ENCODE measurements around the gene OR2AT4. TPM values are rescaled to one million over a fixed set of nuclear protein-coding genes. Genes with fewer than 3 reads are reported as not detected.
A peak's percentile ranks its signal among the peaks of the same experiment; 100 is the strongest.

The OR2AT4 gene
- total and polyA plus RNA-seq, 2 of the 8 experiments (the other 6 are each of a cell fraction or from before 2014, with no cell fraction given) = not detected

DNA sequence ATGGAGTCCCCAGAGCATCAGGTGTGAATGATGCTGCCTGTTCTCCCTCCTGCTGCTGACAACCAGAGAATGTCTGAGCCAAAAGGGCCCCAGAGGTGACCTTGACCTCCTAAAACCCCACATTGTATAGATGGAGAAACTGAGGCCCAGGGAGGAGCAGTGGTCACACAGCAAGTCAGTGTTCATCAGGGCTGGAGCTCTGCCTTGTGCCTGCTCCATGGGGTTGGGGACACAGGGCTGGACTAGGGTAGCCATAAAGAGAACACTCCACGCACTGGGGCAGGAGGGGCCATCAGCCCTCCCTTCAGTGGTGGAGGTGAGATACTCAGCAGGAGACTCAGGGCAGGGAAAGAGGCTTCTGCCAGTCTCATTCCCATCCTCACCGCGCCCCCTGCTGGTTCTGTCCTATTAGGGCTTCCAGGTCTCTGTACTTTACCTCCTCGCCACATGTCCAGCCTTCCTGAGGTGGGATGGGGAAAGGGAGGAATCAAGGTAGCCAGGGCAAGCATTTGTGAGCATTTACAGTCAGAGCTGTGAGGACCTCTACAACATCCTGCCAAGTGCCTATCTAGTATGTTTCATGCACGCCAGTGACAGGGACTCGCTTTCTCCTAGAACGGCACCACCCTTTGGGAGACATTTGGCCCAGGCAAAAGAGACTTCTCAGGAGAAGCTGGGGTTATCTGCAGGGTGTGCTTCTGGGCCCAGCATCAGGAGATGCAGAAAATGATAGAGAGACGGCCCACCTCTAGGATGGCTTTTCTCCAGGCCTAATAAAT lies 64.7 kb downstream of the OR2AT4 start:
- ChIA-PET POLR2A (ENCODE audit: partially characterized antibody) (interaction anchor here (1.6 kb wide), 1 partner anchor 43 kb away, joined by 4 read pairs; the partner anchor contains the start of gene NEU3), CTCF (ENCODE audit: partially characterized antibody) (interaction anchor here (0.6 to 8.9 kb wide), 33 partner anchors 9 to 619 kb away, joined by 3 to 108 read pairs (median 4); no protein-coding TSS in a partner anchor)
- Histone ChIP-seq H3K18ac (ENCODE audit: extremely low read depth, low read length) (no peak overlapping the region), H3K27me3 (replicated peaks in 1 of 4; ENCODE audit: control insufficient read depth in 3 of 4, extremely low read depth in 1 of 4, insufficient read depth in 3 of 4, low read length in 3 of 4) (no peaks in the 10 kb centered on the region), H3K56ac (replicated peaks; ENCODE audit: insufficient read length, low read depth, low read length) (no peak overlapping the region), H4K8ac (ENCODE audit: extremely low read depth, insufficient read depth, low read length) (no peak overlapping the region), H3K27ac (ENCODE audit: low read depth, low read length) (no peak overlapping the region), H3K14ac (ENCODE audit: insufficient read length) (no peak overlapping the region), H3K9ac (replicated peaks in 1 of 4; ENCODE audit: extremely low read depth in 1 of 4, low read depth in 3 of 4, low read length in 3 of 4) (no peak overlapping the region), H2BK12ac (ENCODE audit: low read depth, low read length) (no peak overlapping the region), H2BK15ac (ENCODE audit: low read length) (no peak overlapping the region; the same call in none of the 2 replicates), H3K79me1 (ENCODE audit: low read depth, low read length) (no peaks in the 10 kb centered on the region), H4K91ac (replicated peaks; ENCODE audit: insufficient read length, low read length) (no peak overlapping the region), H3K9me3 (ENCODE audit: insufficient read depth in 2 of 2, low read depth in 1 of 2, low read length in 1 of 2) (no peaks in the 10 kb centered on the region), H2AFZ (ENCODE audit: low read length) (no peak overlapping the region), H3K36me3 (ENCODE audit: control insufficient read depth in 2 of 4, insufficient read depth in 4 of 4, low read length in 3 of 4) (no peaks in the 10 kb centered on the region), H2BK120ac (replicated peaks; ENCODE audit: low read depth, low read length) (no peak overlapping the region), H3K79me2 (ENCODE audit: control insufficient read depth in 1 of 2, insufficient read depth in 2 of 2, low read length in 2 of 2) (no peaks in the 10 kb centered on the region), H3K4me3 (ENCODE audit: extremely low read depth in 1 of 4, insufficient read depth in 2 of 4, low read depth in 3 of 4, low read length in 4 of 4) (no peak overlapping the region), H2BK5ac (ENCODE audit: low read depth, low read length) (no peak overlapping the region), H2BK20ac (ENCODE audit: low read length) (no peak overlapping the region), H4K20me1 (replicated peaks in 1 of 2; ENCODE audit: control insufficient read depth in 1 of 2, insufficient read depth in 2 of 2, low read length in 2 of 2) (no peaks in the 10 kb centered on the region), H3K4me1 (replicated peaks in 1 of 4; ENCODE audit: control insufficient read depth in 3 of 4, insufficient read depth in 4 of 4, low read length in 3 of 4) (0 out of 7 replicates have a peak, but pooled peaks cover 0 to 2% (median 0%) of the 10 kb centered on the region in 4 experiments), H3K23me2 (ENCODE audit: low read depth, low read length) (peaks cover 2% of the 10 kb centered on the region), H2AK5ac (ENCODE audit: low read depth, low read length) (no peak overlapping the region), H3K4me2 (ENCODE audit: insufficient read depth in 1 of 2, low read depth in 2 of 2, low read length in 2 of 2) (no peak overlapping the region), H4K5ac (ENCODE audit: insufficient read length, low read depth, low read length) (no peak overlapping the region), H3K23ac (ENCODE audit: insufficient read length) (no peak overlapping the region), H3K4ac (replicated peaks; ENCODE audit: insufficient read length, low read depth, low read length) (no peak overlapping the region)
- no peak for FAIRE-seq
- WGBS, 2 experiments (ENCODE audit: extremely low coverage in 1 of 2, insufficient coverage in 1 of 2, insufficient read length in 1 of 2, insufficient replicate concordance in 2 of 2, low coverage in 1 of 2, low lambda C conversion rate in 2 of 2, missing lambda C conversion rate in 1 of 2) = 63% methylated on average over 8 of the region's 8 CpGs; no CpG with 5 or more reads in 1 of the 2 experiments
- DNase-seq (ENCODE audit: low read depth in 1 of 2, low spot score in 2 of 2) = peak; percentile 39 to 93
- TF ChIP-seq SP1 (IDR thresholded peaks at IDR 0.05; ENCODE audit: low read depth, low read length) (no peak), EGR1 (IDR thresholded peaks at IDR 0.05; ENCODE audit: borderline replicate concordance, low read depth, low read length) (no peak), KDM1A (IDR thresholded peaks at IDR 0.05; ENCODE audit: borderline replicate concordance, low read length) (no peak), EZH2 (IDR thresholded peaks at IDR 0.05; ENCODE audit: low read depth, low read length, severe bottlenecking) (no peak), TEAD4 (IDR thresholded peaks at IDR 0.05; ENCODE audit: low read depth, low read length) (0 out of 2 replicates have a peak, but pooled peaks have one; percentile 20), TAF1 (IDR thresholded peaks at IDR 0.05; ENCODE audit: low read depth, low read length) (no peak)
- TF ChIP-seq, protein P1, sequence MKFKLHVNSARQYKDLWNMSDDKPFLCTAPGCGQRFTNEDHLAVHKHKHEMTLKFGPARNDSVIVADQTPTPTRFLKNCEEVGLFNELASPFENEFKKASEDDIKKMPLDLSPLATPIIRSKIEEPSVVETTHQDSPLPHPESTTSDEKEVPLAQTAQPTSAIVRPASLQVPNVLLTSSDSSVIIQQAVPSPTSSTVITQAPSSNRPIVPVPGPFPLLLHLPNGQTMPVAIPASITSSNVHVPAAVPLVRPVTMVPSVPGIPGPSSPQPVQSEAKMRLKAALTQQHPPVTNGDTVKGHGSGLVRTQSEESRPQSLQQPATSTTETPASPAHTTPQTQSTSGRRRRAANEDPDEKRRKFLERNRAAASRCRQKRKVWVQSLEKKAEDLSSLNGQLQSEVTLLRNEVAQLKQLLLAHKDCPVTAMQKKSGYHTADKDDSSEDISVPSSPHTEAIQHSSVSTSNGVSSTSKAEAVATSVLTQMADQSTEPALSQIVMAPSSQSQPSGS (IDR thresholded peaks at IDR 0.05; ENCODE audit: low read length) = no peak
